Measurements from ENCODE around the gene GIPC3. TPM values are rescaled to one million over a fixed set of nuclear protein-coding genes. Genes with fewer than 3 reads are reported as not detected.
A peak's percentile ranks its signal among the peaks of the same experiment; 100 is the strongest.
"Not testable (repeated sequence)": the region's sequence is repeated elsewhere in the genome, so short reads cannot be mapped to it uniquely, and the experiment has no call there.

Gene GIPC3
- total RNA-seq, 4 donors from 2014 or later: 0.13 to 5.8 (median 0.70) TPM

DNA sequence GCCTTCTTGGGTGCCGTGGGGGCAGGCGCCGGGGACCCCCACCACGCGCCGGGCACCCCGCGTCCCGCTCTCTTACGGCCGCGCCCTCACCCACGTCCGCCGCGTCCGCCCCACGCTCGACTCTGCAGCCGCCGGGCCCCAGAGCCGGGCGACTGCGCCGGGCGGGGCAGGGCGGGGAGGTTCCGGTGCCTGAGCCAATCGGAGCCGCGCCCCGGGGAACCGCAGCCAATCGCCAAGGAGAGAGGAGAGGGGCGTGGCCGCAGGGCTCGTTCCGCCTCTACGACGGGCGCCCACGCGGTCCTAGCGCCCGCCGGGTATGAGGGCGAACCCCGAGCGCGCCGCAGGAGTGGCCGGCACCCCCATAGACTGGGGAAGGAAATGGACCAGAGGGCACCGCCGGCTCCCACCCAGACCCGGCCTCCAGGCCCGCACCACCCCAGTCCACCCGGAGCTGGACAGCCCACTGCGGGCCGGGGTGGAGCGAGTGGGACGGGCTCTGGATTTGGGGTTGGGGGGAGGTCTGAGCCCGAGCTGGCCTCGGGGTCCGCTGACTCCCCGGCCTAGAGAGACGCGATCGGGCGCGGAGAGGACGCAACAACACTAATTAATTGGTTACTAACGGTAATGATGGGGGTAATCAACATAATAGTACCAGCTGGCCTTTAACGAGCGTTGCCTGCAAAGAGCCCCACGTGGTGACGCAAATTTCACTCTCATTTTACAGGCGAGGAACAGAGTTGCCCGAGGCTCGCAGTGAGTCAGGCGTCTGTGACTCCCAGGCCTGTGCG lies 27.6 kb upstream of the GIPC3 start, which contains the start of gene MFSD12:
Gene MFSD12 (minus strand): TSS at position 126 of the 788 bp plus-strand sequence. CDS start 183 bp downstream, outside the sequence.
- Histone ChIP-seq H3K4me1 (peaks cover 4 to 48% (median 25%) of the 10 kb centered on the region in 4 donors), H3K36me3 (no peaks in the 10 kb centered on the region), H3K4me3 (peak within 1 kb of the TSS; percentile 87 to 100 (median 96)), H3K27ac (peak within 1 kb of the TSS; percentile 79 to 90 (median 85)), H3K9me3 (no peaks in the 10 kb centered on the region), H3K27me3 (no peaks in the 10 kb centered on the region)
- TF ChIP-seq POLR2A (IDR thresholded peaks at IDR 0.05): peak; percentile 73 to 84
- TF ChIP-seq, protein P1, sequence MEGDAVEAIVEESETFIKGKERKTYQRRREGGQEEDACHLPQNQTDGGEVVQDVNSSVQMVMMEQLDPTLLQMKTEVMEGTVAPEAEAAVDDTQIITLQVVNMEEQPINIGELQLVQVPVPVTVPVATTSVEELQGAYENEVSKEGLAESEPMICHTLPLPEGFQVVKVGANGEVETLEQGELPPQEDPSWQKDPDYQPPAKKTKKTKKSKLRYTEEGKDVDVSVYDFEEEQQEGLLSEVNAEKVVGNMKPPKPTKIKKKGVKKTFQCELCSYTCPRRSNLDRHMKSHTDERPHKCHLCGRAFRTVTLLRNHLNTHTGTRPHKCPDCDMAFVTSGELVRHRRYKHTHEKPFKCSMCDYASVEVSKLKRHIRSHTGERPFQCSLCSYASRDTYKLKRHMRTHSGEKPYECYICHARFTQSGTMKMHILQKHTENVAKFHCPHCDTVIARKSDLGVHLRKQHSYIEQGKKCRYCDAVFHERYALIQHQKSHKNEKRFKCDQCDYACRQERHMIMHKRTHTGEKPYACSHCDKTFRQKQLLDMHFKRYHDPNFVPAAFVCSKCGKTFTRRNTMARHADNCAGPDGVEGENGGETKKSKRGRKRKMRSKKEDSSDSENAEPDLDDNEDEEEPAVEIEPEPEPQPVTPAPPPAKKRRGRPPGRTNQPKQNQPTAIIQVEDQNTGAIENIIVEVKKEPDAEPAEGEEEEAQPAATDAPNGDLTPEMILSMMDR (IDR thresholded peaks at IDR 0.05): peak in 1 of 6 experiments; percentile 0
- peak; percentile 89 to 98 (median 97) for DNase-seq

DNA sequence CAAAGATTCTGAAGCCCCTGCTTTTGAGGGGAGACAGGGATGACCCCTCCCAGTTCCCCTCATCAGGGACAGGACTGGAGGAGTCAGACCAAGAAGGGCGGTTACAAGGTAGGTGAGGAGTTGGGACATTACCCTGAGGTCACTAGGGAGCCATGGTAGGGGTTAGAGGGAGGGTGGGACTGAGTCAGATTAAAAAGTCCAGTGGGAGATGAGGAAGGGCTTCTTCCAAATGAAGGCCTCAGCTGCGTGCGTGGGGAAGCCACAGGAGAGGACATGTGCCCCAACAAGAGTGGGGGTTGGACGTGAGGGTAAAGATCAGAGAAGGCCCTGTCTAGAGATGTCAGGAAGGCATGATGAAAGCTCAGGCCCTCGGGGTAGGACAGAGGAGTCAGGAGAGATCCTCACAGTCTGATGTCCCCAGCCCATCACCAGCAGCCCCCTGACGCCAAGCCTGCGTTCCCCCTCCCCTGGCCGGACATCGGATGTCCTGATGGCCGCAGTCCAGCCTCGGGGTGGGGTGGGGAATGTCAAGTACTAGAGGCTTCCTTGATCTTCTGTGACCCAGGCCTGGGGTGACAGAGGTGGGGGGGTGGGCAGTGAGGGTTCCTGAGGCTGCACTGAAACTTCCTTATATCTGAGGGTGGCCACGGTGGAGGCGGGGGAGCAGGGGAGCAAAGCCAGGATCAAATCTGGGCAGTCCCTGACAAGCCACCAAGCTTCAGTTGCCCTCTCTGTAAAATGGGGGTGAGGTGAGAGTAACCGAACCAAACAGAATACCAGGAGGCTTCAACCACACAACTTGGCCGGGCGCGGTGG lies 21.4 kb upstream of the GIPC3 start:
- peaks cover 0 to 1% (median 0%) of the 10 kb centered on the region in 4 donors for H3K4me1 ChIP-seq

DNA sequence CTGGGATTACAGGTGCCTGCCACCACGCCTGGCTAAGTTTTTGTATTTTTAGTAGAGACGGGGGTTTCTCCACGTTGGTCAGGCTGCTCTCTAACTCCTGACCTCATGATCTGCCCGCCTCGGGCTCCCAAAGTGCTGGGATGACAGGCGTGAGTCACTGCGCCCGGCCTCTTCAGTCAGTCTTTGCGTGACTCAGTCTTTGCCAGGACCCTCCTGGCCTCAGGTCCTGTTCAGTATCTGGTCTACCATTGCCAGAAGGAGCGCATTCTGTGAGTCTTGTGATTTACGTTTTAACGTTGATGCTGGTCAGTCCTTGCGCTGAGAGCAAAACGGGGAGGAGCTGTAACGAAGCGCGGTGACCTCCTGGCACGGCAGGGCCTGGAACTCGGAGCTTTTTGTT lies 20.1 kb upstream of the GIPC3 start:
- TF ChIP-seq, protein P1 (IDR thresholded peaks at IDR 0.05): no peak
- TF ChIP-seq POLR2A (IDR thresholded peaks at IDR 0.05): no peak
- Histone ChIP-seq H3K9me3 (no peaks in the 10 kb centered on the region), H3K4me1 (peaks cover 0 to 9% (median 0%) of the 10 kb centered on the region in 4 donors), H3K36me3 (no peaks in the 10 kb centered on the region), H3K27ac (no peak overlapping the region), H3K27me3 (no peaks in the 10 kb centered on the region), H3K4me3 (no peak overlapping the region)
- DNase-seq: no peak

More for the DNA sequence above, 21.4 kb upstream of the GIPC3 start:
- TF ChIP-seq, protein P1 (IDR thresholded peaks at IDR 0.05): no peak
- TF ChIP-seq POLR2A (IDR thresholded peaks at IDR 0.05): no peak
- Histone ChIP-seq H3K4me3 (no peak overlapping the region), H3K27ac (no peak overlapping the region), H3K9me3 (no peaks in the 10 kb centered on the region), H3K36me3 (no peaks in the 10 kb centered on the region), H3K27me3 (no peaks in the 10 kb centered on the region)
- DNase-seq: no peak

DNA sequence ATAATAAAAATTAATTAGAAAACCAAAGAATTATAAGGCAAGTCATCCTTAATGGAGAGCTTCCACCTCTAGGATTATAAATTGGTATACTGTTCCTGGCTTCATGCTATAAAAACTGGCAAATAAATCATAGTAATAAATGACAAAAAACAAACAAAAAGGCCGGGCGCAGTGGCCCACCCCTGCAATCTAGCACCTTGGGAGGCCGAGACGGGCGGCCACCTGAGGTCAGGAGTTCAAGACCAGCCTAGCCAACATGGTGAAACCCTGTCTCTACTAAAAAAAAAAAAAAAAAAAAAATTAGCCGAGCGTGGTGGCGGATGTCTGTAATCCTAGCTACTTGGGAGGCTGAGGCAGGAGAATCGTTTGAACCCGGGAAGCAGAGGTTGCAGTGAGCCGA lies 15.2 kb upstream of the GIPC3 start:
- peaks cover 0 to 20% (median 8%) of the 10 kb centered on the region in 4 donors for H3K4me1 ChIP-seq
- not testable (repeated sequence) for H3K36me3 ChIP-seq, H3K27ac ChIP-seq, H3K4me3 ChIP-seq, H3K9me3 ChIP-seq, H3K27me3 ChIP-seq, DNase-seq

DNA sequence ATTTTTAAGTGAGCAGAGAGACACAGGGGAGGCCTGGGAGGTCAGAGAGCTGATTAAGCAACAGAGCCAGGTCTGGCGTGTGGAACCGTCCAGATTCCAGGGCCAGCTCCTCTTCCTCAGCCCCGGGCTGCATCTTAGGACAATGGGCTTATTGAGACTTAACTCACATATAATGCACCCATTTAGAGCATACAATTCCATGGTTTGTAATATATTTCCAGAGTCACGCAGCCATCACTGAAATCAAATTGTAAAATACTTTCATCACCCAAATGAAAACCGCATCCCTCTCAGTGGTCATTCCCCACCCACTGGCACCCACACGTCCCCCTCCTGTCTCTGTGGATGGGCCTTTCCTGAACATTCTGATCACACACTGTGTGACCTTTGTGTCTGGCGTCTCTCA lies 14.7 kb upstream of the GIPC3 start:
- Histone ChIP-seq H3K27ac (peak overlapping the region in 1 of 4 donors; percentile 25), H3K4me3 (no peak overlapping the region), H3K9me3 (no peaks in the 10 kb centered on the region), H3K36me3 (peaks cover 0 to 5% (median 0%) of the 10 kb centered on the region in 3 donors), H3K27me3 (no peaks in the 10 kb centered on the region), H3K4me1 (peaks cover 0 to 20% (median 8%) of the 10 kb centered on the region in 4 donors)
- DNase-seq: no peak
- TF ChIP-seq, protein P1 (IDR thresholded peaks at IDR 0.05): no peak
